Measurements from ENCODE around the gene BRWD1.

The BRWD1 gene

DNA sequence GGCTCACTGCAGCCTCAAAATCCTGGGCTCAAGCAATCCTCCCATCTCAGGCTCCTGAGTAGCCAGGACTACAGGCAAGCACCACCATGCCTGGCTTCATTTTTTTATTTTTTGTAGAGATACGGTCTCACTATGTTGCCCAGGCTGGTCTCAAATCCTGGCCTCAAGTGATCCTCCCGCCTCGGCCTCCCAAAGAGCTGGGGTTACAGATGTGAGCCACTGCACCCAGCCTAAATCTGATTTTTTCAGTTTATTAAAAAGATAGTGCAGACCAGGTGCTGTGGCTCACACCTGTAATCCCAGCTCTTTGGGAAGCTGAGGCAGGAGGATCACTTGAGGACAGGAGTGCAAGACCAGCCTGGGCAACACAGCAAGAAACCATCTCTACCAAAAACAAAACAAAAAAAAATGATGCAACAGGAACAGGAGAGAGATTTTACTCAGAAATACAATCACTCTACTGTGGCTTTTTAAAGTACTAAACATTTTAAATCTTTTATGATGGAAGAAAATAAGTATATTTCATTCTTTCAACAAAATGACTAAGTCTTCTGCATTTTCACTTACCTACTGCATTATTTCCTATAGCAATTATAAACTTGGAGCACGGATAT is 132.1 kb downstream of the BRWD1 start:
- TF ChIP-seq, protein P1, sequence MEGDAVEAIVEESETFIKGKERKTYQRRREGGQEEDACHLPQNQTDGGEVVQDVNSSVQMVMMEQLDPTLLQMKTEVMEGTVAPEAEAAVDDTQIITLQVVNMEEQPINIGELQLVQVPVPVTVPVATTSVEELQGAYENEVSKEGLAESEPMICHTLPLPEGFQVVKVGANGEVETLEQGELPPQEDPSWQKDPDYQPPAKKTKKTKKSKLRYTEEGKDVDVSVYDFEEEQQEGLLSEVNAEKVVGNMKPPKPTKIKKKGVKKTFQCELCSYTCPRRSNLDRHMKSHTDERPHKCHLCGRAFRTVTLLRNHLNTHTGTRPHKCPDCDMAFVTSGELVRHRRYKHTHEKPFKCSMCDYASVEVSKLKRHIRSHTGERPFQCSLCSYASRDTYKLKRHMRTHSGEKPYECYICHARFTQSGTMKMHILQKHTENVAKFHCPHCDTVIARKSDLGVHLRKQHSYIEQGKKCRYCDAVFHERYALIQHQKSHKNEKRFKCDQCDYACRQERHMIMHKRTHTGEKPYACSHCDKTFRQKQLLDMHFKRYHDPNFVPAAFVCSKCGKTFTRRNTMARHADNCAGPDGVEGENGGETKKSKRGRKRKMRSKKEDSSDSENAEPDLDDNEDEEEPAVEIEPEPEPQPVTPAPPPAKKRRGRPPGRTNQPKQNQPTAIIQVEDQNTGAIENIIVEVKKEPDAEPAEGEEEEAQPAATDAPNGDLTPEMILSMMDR (IDR thresholded peaks at IDR 0.05; ENCODE audit: low read depth, low read length, missing control alignments), result no peak
- DNase-seq (ENCODE audit: extremely low read depth, low read depth), result no peak
- peak overlapping the region; percentile 88 for H3K4me3 ChIP-seq (replicated peaks; ENCODE audit: low read depth, low read length)

DNA sequence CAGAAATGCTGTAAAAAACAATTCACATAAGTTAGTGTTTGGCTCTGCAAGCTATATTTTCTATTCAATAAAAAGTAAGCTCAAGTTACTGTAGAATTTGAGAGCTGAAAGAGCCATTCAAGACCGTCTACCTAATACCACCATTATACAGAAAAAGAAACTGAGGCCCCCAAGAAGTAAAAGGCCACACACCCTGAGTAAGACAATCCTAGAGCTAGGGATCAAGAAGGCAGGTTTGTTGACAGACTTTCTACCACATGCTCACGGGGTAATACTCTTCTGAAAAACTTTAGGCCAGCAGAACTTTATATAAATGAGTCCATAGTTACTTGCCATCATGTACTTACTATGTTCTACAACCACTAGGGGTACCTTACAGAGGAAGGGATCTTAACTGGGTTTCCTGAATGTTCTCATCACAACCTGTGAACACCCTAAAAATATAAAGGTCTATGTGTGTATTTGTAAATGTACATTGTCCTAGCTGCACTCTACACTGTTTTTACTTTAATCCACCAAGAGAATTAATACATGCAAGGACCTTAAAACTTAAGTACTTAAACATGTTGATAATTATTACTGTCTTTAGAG is 132.9 kb downstream of the BRWD1 start:
- H3K4me3 ChIP-seq (replicated peaks; ENCODE audit: low read depth, low read length), result peak overlapping the region; percentile 88; the same call in 1 of the 2 replicates
- DNase-seq (ENCODE audit: extremely low read depth, low read depth), result no peak
- TF ChIP-seq, protein P1 (IDR thresholded peaks at IDR 0.05; ENCODE audit: low read depth, low read length, missing control alignments), result peak; percentile 10

DNA sequence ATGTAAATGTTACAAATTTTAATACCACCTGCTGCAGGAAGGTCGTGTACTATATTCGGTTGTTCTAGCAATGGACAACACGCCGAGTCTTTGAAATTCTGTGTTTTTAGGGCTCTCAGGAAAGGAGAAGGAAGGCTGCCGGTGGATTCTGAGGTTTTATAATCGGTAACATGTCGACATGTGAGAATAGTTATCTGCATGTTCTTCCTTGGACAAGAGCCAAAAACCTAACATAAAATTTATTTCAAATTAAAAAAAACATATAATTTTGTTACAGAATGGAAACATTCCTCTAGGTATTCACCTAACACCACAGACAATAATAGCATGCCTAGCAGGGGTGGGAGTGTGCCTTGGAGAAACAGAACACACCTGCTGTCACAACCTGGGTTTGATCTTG is 135.0 kb downstream of the BRWD1 start:
- TF ChIP-seq, protein P1 (IDR thresholded peaks at IDR 0.05; ENCODE audit: low read depth, low read length, missing control alignments), result no peak
- H3K4me3 ChIP-seq (replicated peaks; ENCODE audit: low read depth, low read length), result no peak overlapping the region
- DNase-seq (ENCODE audit: extremely low read depth, low read depth), result no peak

DNA sequence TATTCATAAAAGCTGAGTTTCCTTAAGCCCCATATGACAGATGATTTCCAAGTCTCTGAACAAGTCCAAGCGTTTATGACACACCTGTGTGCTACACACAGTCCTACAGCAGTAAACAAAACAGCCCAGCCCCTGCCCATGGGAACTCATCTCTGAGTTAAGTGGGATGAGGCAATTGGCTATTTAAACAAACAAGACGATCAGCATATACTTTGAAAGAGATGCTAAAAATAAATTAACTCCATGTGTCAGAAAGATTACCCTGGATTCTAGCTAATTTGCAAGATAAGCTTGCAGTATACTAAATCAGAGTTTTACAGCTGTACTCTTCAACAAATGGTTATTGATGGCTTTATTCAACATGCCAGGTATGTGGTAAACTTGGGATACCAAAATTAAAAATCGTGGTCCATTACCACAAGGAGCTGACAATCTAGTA is 137.1 kb downstream of the BRWD1 start:
- TF ChIP-seq, protein P1 (IDR thresholded peaks at IDR 0.05; ENCODE audit: low read depth, low read length, missing control alignments), result no peak
- no peak for DNase-seq (ENCODE audit: extremely low read depth, low read depth)
- no peak overlapping the region for H3K4me3 ChIP-seq (replicated peaks; ENCODE audit: low read depth, low read length)

DNA sequence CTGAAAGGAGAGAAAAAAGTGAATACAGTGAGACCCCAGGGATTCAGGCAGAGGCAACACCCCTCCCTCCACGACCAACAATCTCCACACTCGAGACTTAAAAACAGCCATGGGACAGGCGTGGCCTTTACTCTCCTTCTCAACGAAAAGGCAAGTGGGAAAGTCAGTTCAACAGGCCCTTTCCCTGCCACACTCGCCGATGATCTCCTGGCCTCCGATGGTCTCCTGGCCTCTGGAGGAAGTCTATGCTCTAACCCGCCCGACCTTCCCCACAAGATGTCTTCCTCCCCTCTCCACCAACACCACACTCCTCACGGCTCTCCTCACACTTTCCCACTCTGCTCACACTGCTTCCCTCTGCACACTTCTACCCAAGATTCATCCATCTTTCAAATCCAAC is 137.8 kb downstream of the BRWD1 start:
- TF ChIP-seq, protein P1 (IDR thresholded peaks at IDR 0.05; ENCODE audit: low read depth, low read length, missing control alignments), result no peak
- no peak for DNase-seq (ENCODE audit: extremely low read depth, low read depth)
- no peak overlapping the region for H3K4me3 ChIP-seq (replicated peaks; ENCODE audit: low read depth, low read length)

DNA sequence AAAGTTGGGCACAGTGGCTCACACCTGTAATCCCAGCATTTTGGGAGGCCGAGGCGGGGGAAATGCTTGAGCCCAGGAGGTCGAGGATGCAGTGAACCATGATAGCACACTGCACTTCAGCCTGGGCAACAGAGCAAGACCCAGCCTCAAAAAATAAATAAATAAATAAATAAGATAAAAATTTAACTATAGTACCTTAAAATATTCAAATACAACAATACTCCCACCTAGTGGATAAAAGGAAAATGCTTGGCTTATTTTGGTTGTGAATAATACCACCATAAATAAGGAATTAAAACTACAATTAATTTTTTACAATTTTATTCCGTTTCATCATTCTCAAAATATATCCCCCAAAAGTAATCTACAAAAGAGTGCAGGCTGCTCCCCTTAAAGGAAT is 138.3 kb downstream of the BRWD1 start:
- TF ChIP-seq, protein P1 (IDR thresholded peaks at IDR 0.05; ENCODE audit: low read depth, low read length, missing control alignments), result no peak
- H3K4me3 ChIP-seq (replicated peaks; ENCODE audit: low read depth, low read length), result no peak overlapping the region
- no peak for DNase-seq (ENCODE audit: extremely low read depth, low read depth)
